ENCODE results near the gene TENT4A.

TENT4A gene

GRCh38 chr5:6791031-6791430, 77.8 kb downstream of the TENT4A start:
- TF ChIP-seq, protein P1, sequence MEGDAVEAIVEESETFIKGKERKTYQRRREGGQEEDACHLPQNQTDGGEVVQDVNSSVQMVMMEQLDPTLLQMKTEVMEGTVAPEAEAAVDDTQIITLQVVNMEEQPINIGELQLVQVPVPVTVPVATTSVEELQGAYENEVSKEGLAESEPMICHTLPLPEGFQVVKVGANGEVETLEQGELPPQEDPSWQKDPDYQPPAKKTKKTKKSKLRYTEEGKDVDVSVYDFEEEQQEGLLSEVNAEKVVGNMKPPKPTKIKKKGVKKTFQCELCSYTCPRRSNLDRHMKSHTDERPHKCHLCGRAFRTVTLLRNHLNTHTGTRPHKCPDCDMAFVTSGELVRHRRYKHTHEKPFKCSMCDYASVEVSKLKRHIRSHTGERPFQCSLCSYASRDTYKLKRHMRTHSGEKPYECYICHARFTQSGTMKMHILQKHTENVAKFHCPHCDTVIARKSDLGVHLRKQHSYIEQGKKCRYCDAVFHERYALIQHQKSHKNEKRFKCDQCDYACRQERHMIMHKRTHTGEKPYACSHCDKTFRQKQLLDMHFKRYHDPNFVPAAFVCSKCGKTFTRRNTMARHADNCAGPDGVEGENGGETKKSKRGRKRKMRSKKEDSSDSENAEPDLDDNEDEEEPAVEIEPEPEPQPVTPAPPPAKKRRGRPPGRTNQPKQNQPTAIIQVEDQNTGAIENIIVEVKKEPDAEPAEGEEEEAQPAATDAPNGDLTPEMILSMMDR (IDR thresholded peaks at IDR 0.05; ENCODE audit: low read depth, low read length): no peak
- TF ChIP-seq POLR2A (IDR thresholded peaks at IDR 0.05; ENCODE audit: extremely low read depth, insufficient read length) (no peak), MAX (IDR thresholded peaks at IDR 0.05; ENCODE audit: low read depth, low read length) (no peak), MYC (IDR thresholded peaks at IDR 0.05; ENCODE audit: low read depth, low read length) (no peak)

DNA sequence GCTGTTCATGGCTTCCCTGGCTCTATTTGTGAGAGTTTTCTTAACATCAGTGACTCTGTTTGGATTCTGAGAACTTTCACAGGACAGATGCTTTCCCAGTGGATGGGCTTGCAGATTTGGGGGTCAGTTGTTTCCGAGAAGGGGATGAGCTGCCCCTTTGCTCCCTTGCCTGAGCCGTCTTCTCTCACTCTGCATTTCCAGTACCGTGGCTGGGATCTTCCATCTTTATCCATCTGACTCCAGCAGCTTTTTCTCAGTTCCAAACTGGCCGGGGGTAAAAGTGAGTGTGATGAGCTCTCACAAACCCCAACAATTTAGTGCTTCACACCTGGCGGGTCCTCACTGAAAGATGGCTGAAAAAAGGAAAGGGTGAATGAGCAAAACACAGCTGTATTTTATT, 79.1 kb downstream of the TENT4A start:
- no peak for DNase-seq (ENCODE audit: low read depth)
- TF ChIP-seq MAX (IDR thresholded peaks at IDR 0.05; ENCODE audit: low read depth, low read length): no peak
- TF ChIP-seq POLR2A (IDR thresholded peaks at IDR 0.05; ENCODE audit: extremely low read depth, insufficient read length): no peak
- TF ChIP-seq MYC (IDR thresholded peaks at IDR 0.05; ENCODE audit: low read depth, low read length): no peak
- TF ChIP-seq, protein P1 (IDR thresholded peaks at IDR 0.05; ENCODE audit: low read depth, low read length): no peak
- H3K4me3 ChIP-seq (ENCODE audit: low read depth, low read length): no peak overlapping the region

More at GRCh38 chr5:6791031-6791430, 77.8 kb downstream of the TENT4A start:
- no peak overlapping the region for H3K4me3 ChIP-seq (ENCODE audit: low read depth, low read length)
- no peak for DNase-seq (ENCODE audit: low read depth)

DNA sequence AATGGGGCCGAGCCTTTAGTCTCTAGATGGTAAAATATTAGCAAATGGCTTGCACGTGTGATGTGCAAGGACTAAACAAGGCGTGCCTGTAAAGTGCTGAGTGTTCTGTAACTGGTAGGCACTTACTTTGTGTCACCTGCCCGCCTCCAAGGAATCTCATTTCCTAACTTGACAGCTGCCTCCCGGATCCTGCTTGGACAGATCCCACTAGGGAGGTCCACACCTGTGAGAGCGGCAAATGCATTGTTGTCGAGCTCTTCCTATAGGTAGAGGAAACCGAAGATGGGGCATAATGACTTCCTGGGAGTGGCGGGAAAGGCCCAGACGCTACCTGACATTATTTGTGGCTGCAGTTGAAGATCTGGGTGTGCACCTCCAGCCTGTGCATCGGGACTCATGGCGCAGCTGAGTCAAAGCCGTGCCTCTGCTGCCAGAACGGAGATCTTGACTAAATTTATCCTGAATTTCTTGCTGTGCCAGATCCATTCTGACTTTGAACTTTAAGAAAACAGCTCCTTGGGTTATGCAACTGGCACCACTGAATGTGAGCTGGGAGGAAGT, 79.8 kb downstream of the TENT4A start:
- no peak for DNase-seq (ENCODE audit: low read depth)
- TF ChIP-seq MAX (IDR thresholded peaks at IDR 0.05; ENCODE audit: low read depth, low read length) (no peak), MYC (IDR thresholded peaks at IDR 0.05; ENCODE audit: low read depth, low read length) (no peak), POLR2A (IDR thresholded peaks at IDR 0.05; ENCODE audit: extremely low read depth, insufficient read length) (no peak)
- TF ChIP-seq, protein P1 (IDR thresholded peaks at IDR 0.05; ENCODE audit: low read depth, low read length): no peak
- H3K4me3 ChIP-seq (ENCODE audit: low read depth, low read length): no peak overlapping the region

- no peak for DNase-seq (ENCODE audit: low read depth)
- H3K4me3 ChIP-seq (ENCODE audit: low read depth, low read length): no peak overlapping the region
- TF ChIP-seq POLR2A (IDR thresholded peaks at IDR 0.05; ENCODE audit: extremely low read depth, insufficient read length): no peak
- TF ChIP-seq, protein P1 (IDR thresholded peaks at IDR 0.05; ENCODE audit: low read depth, low read length): no peak
- TF ChIP-seq MAX (IDR thresholded peaks at IDR 0.05; ENCODE audit: low read depth, low read length): no peak
Observed at GRCh38 chr5:6801236-6801635, 88.0 kb downstream of the TENT4A start.

DNA sequence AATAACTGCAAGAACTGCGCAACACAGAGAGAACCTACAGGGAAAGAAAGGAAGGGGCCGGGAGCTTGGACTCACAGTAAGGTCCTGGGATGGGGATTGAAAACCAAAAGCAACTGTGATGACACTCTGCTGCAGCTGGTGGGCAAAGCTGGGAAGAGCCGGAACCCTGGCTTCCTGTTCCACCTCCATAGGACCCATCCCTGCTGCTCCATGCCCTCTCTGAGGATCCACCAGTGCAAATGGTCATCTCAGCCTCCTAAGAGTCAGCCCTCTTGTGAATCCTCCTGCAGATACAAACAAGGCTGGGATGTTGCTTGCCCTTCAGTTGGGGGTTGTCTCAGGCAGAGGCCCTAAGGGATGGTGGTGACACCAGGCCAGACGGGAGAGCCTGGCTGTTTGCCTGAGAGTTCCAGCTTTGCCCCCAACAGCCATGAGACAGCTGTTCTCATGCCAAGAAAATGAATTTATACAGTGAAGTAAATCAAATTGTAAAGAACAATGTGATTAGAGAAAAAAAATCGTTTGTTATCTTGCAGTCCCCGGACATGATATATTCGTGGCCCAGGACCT, 90.8 kb downstream of the TENT4A start:
- no peak for DNase-seq (ENCODE audit: low read depth)
- no peak for TF ChIP-seq POLR2A (IDR thresholded peaks at IDR 0.05; ENCODE audit: extremely low read depth, insufficient read length)
- TF ChIP-seq MYC (IDR thresholded peaks at IDR 0.05; ENCODE audit: low read depth, low read length): no peak
- no peak for TF ChIP-seq MAX (IDR thresholded peaks at IDR 0.05; ENCODE audit: low read depth, low read length)
- TF ChIP-seq, protein P1 (IDR thresholded peaks at IDR 0.05; ENCODE audit: low read depth, low read length): no peak
- no peak overlapping the region for H3K4me3 ChIP-seq (ENCODE audit: low read depth, low read length)

Data from NB4 (cell line).